ENCODE data around the gene POFUT1.

Gene POFUT1

GRCh38 chr20:32231847-32232246, 24.2 kb downstream of the POFUT1 start:
- TF ChIP-seq CTCF (IDR thresholded peaks at IDR 0.05; ENCODE audit: borderline replicate concordance, insufficient read depth, low read depth, low read length): no peak
- H3K4me3 ChIP-seq (ENCODE audit: low read depth, low read length): no peak overlapping the region

GRCh38 chr20:32232326-32232886, 24.7 kb downstream of the POFUT1 start:
- TF ChIP-seq CTCF (IDR thresholded peaks at IDR 0.05; ENCODE audit: borderline replicate concordance, insufficient read depth, low read depth, low read length): no peak

GRCh38 chr20:32233286-32233685, 25.6 kb downstream of the POFUT1 start:
- TF ChIP-seq CTCF (IDR thresholded peaks at IDR 0.05; ENCODE audit: borderline replicate concordance, insufficient read depth, low read depth, low read length): no peak
- no peak overlapping the region for H3K4me3 ChIP-seq (ENCODE audit: low read depth, low read length)

More at GRCh38 chr20:32232326-32232886, 24.7 kb downstream of the POFUT1 start:
- H3K4me3 ChIP-seq (ENCODE audit: low read depth, low read length): no peak overlapping the region

- no peak overlapping the region for H3K4me3 ChIP-seq (ENCODE audit: low read depth, low read length)
- no peak for TF ChIP-seq CTCF (IDR thresholded peaks at IDR 0.05; ENCODE audit: borderline replicate concordance, insufficient read depth, low read depth, low read length)
These were observed 26.6 kb downstream of the POFUT1 start for GRCh38 chr20:32234135-32234808.

GRCh38 chr20:32235331-32236047, 27.8 kb downstream of the POFUT1 start:
- TF ChIP-seq CTCF (IDR thresholded peaks at IDR 0.05; ENCODE audit: borderline replicate concordance, insufficient read depth, low read depth, low read length): no peak
- no peak overlapping the region for H3K4me3 ChIP-seq (ENCODE audit: low read depth, low read length)

GRCh38 chr20:32236048-32236533, 28.4 kb downstream of the POFUT1 start:
- TF ChIP-seq CTCF (IDR thresholded peaks at IDR 0.05; ENCODE audit: borderline replicate concordance, insufficient read depth, low read depth, low read length): no peak

More at GRCh38 chr20:32236048-32236533, 28.4 kb downstream of the POFUT1 start:
- H3K4me3 ChIP-seq (ENCODE audit: low read depth, low read length): no peak overlapping the region

Data from GM12875 (cell line).